ENCODE results near the gene TRUB2. TPM values are rescaled to one million over a fixed set of nuclear protein-coding genes. Genes with fewer than 3 reads are reported as not detected.
A peak's percentile ranks its signal among the peaks of the same experiment; 100 is the strongest.

TRUB2 gene
- total and polyA plus RNA-seq, 4 experiments from 2014 or later: 19.6 to 27.4 (median 21.3) TPM

GRCh38 chr9:128321343-128321742 lies 904 bp downstream of the TRUB2 start:
- Mint-ChIP-seq H3K27me3 (peaks cover 0 to 2% of the 10 kb centered on the region in 2 donors), H3K27ac (peak overlapping the region in 2 of 7 donors; percentile 72 to 99), H3K9me3 (no peaks in the 10 kb centered on the region), H3K4me1 (peaks cover 12 to 39% (median 25%) of the 10 kb centered on the region in 4 donors), H3K36me3 (peaks cover 19 to 46% of the 10 kb centered on the region in 2 donors), H3K4me3 (peak overlapping the region in 7 of 8 donors; percentile 89 to 99 (median 94))
- Histone ChIP-seq H3K36me3 (ENCODE audit: insufficient read depth, low read length) (peaks cover 27% of the 10 kb centered on the region), H3K4me1 (ENCODE audit: insufficient read depth, low read length) (peaks cover 32% of the 10 kb centered on the region), H3K27me3 (ENCODE audit: insufficient read depth, low read length) (no peaks in the 10 kb centered on the region), H3K27ac (ENCODE audit: low read depth, low read length) (no peak overlapping the region), H3K4me3 (ENCODE audit: low read length in 2 of 2) (no peak overlapping the region), H3K9me3 (ENCODE audit: control insufficient read depth in 1 of 2, low read length in 2 of 2) (no peaks in the 10 kb centered on the region)
- no peak for DNase-seq
- POLR2A ChIA-PET (ENCODE audit: partially characterized antibody): interaction anchor here (1.0 to 2.0 kb wide), 6 partner anchors 12 to 231 kb away, joined by 3 to 9 read pairs (median 6); partner anchors contain the start of genes GOLGA2, SLC27A4, SPTAN1 and SWI5
- intact Hi-C loops (cut with micrococcal nuclease): no loop called here
- CTCF ChIA-PET (ENCODE audit: partially characterized antibody): interaction anchor here (1.1 kb wide), 1 partner anchor 20 kb away, joined by 6 read pairs; no protein-coding TSS in a partner anchor

GRCh38 chr9:128317629-128318028 lies 4.6 kb downstream of the TRUB2 start:
- H3K9me3 ChIP-seq (ENCODE audit: control insufficient read depth in 1 of 2, low read length in 2 of 2): no peaks in the 10 kb centered on the region
- Mint-ChIP-seq H3K4me3 (no peak overlapping the region), H3K27me3 (peaks cover 0 to 2% of the 10 kb centered on the region in 2 donors), H3K36me3 (peaks cover 13 to 38% of the 10 kb centered on the region in 2 donors), H3K27ac (peak overlapping the region in 2 of 7 donors; percentile 46 to 79), H3K9me3 (no peaks in the 10 kb centered on the region), H3K4me1 (peaks cover 2 to 12% (median 8%) of the 10 kb centered on the region in 4 donors)
- peaks cover 10% of the 10 kb centered on the region for H3K4me1 ChIP-seq (ENCODE audit: insufficient read depth, low read length)
- no peak for DNase-seq
- no peak overlapping the region for H3K27ac ChIP-seq (ENCODE audit: low read depth, low read length)
- intact Hi-C loops (cut with micrococcal nuclease): no loop called here
- H3K4me3 ChIP-seq (ENCODE audit: low read length in 2 of 2): no peak overlapping the region
- H3K36me3 ChIP-seq (ENCODE audit: insufficient read depth, low read length): peaks cover 26% of the 10 kb centered on the region
- ChIA-PET POLR2A (ENCODE audit: partially characterized antibody) (interaction anchor here (1.2 kb wide), 1 partner anchor 13 kb away, joined by 3 read pairs; no protein-coding TSS in a partner anchor), CTCF (ENCODE audit: partially characterized antibody) (interaction anchor here (1.8 kb wide), 1 partner anchor 45 kb away, joined by 5 read pairs; no protein-coding TSS in a partner anchor)
- no peaks in the 10 kb centered on the region for H3K27me3 ChIP-seq (ENCODE audit: insufficient read depth, low read length)

- no peaks in the 10 kb centered on the region for H3K9me3 Mint-ChIP-seq
- H3K27me3 ChIP-seq (ENCODE audit: insufficient read depth, low read length): no peaks in the 10 kb centered on the region
- intact Hi-C loops (cut with micrococcal nuclease): no loop called here
- H3K4me3 Mint-ChIP-seq: no peak overlapping the region
- no peaks in the 10 kb centered on the region for H3K27me3 Mint-ChIP-seq
- no peak overlapping the region for H3K27ac Mint-ChIP-seq
- no peak overlapping the region for H3K27ac ChIP-seq (ENCODE audit: low read depth, low read length)
- peaks cover 16 to 30% of the 10 kb centered on the region in 2 donors for H3K36me3 Mint-ChIP-seq
- peaks cover 28% of the 10 kb centered on the region for H3K36me3 ChIP-seq (ENCODE audit: insufficient read depth, low read length)
- CTCF ChIA-PET (ENCODE audit: partially characterized antibody): no interaction called here
- POLR2A ChIA-PET (ENCODE audit: partially characterized antibody): interaction anchor here (1.2 kb wide), 1 partner anchor 14 kb away, joined by 3 read pairs; no protein-coding TSS in a partner anchor
- DNase-seq: no peak
- H3K4me1 Mint-ChIP-seq: peaks cover 0 to 1% (median under 1%) of the 10 kb centered on the region in 4 donors
- peaks cover 4% of the 10 kb centered on the region for H3K4me1 ChIP-seq (ENCODE audit: insufficient read depth, low read length)
- H3K9me3 ChIP-seq (ENCODE audit: control insufficient read depth in 1 of 2, low read length in 2 of 2): no peaks in the 10 kb centered on the region
- no peak overlapping the region for H3K4me3 ChIP-seq (ENCODE audit: low read length in 2 of 2)
These were observed 5.8 kb downstream of the TRUB2 start for GRCh38 chr9:128316421-128316820.

GRCh38 chr9:128314697-128315096 lies 7.5 kb downstream of the TRUB2 start:
- no peaks in the 10 kb centered on the region for H3K4me1 Mint-ChIP-seq
- H3K4me3 Mint-ChIP-seq: no peak overlapping the region
- peaks cover 25 to 46% of the 10 kb centered on the region in 2 donors for H3K36me3 Mint-ChIP-seq
- Histone ChIP-seq H3K27ac (ENCODE audit: low read depth, low read length) (no peak overlapping the region), H3K9me3 (ENCODE audit: control insufficient read depth in 1 of 2, low read length in 2 of 2) (no peaks in the 10 kb centered on the region), H3K4me1 (ENCODE audit: insufficient read depth, low read length) (no peaks in the 10 kb centered on the region), H3K36me3 (ENCODE audit: insufficient read depth, low read length) (peaks cover 42% of the 10 kb centered on the region), H3K27me3 (ENCODE audit: insufficient read depth, low read length) (no peaks in the 10 kb centered on the region), H3K4me3 (ENCODE audit: low read length in 2 of 2) (no peak overlapping the region)
- ChIA-PET POLR2A (ENCODE audit: partially characterized antibody) (no interaction called here), CTCF (ENCODE audit: partially characterized antibody) (interaction anchor here (1.2 kb wide), 1 partner anchor 55 kb away, joined by 3 read pairs; no protein-coding TSS in a partner anchor)
- intact Hi-C loops (cut with micrococcal nuclease): no loop called here
- no peaks in the 10 kb centered on the region for H3K27me3 Mint-ChIP-seq
- H3K27ac Mint-ChIP-seq: no peak overlapping the region
- DNase-seq: no peak
- no peaks in the 10 kb centered on the region for H3K9me3 Mint-ChIP-seq

- intact Hi-C loops (cut with micrococcal nuclease): no loop called here
- Mint-ChIP-seq H3K9me3 (no peaks in the 10 kb centered on the region), H3K27me3 (no peaks in the 10 kb centered on the region), H3K36me3 (peaks cover 27 to 37% of the 10 kb centered on the region in 2 donors), H3K4me1 (peaks cover 0 to 1% (median 0%) of the 10 kb centered on the region in 4 donors), H3K27ac (no peak overlapping the region), H3K4me3 (no peak overlapping the region)
- Histone ChIP-seq H3K4me3 (ENCODE audit: low read length in 2 of 2) (no peak overlapping the region), H3K36me3 (ENCODE audit: insufficient read depth, low read length) (peaks cover 31% of the 10 kb centered on the region), H3K27me3 (ENCODE audit: insufficient read depth, low read length) (no peaks in the 10 kb centered on the region), H3K4me1 (ENCODE audit: insufficient read depth, low read length) (no peaks in the 10 kb centered on the region), H3K9me3 (ENCODE audit: control insufficient read depth in 1 of 2, low read length in 2 of 2) (no peaks in the 10 kb centered on the region), H3K27ac (ENCODE audit: low read depth, low read length) (no peak overlapping the region)
- ChIA-PET CTCF (ENCODE audit: partially characterized antibody) (interaction anchor here (1.4 kb wide), 1 partner anchor 19 kb away, joined by 3 read pairs; no protein-coding TSS in a partner anchor), POLR2A (ENCODE audit: partially characterized antibody) (no interaction called here)
- DNase-seq: no peak
These were observed 11.8 kb downstream of the TRUB2 start for GRCh38 chr9:128310461-128310860.

GRCh38 chr9:128309551-128309950 lies 12.7 kb downstream of the TRUB2 start:
- ChIA-PET CTCF (ENCODE audit: partially characterized antibody) (interaction anchor here (1.4 kb wide), 1 partner anchor 18 kb away, joined by 3 read pairs; no protein-coding TSS in a partner anchor), POLR2A (ENCODE audit: partially characterized antibody) (interaction anchor here (1.1 to 1.3 kb wide), 2 partner anchors 9 to 11 kb away, joined by 3 read pairs; no protein-coding TSS in a partner anchor)
- no peak for DNase-seq
- H3K4me3 Mint-ChIP-seq: no peak overlapping the region
- H3K4me1 Mint-ChIP-seq: peaks cover 0 to 1% (median 0%) of the 10 kb centered on the region in 4 donors
- H3K4me3 ChIP-seq (ENCODE audit: low read length in 2 of 2): no peak overlapping the region
- no peaks in the 10 kb centered on the region for H3K27me3 Mint-ChIP-seq
- intact Hi-C loops (cut with micrococcal nuclease): no loop called here
- no peaks in the 10 kb centered on the region for H3K4me1 ChIP-seq (ENCODE audit: insufficient read depth, low read length)
- H3K9me3 ChIP-seq (ENCODE audit: control insufficient read depth in 1 of 2, low read length in 2 of 2): no peaks in the 10 kb centered on the region
- peaks cover 23% of the 10 kb centered on the region for H3K36me3 ChIP-seq (ENCODE audit: insufficient read depth, low read length)
- peak overlapping the region in 1 of 7 donors; percentile 30 for H3K27ac Mint-ChIP-seq
- H3K9me3 Mint-ChIP-seq: no peaks in the 10 kb centered on the region
- H3K27me3 ChIP-seq (ENCODE audit: insufficient read depth, low read length): no peaks in the 10 kb centered on the region
- H3K27ac ChIP-seq (ENCODE audit: low read depth, low read length): no peak overlapping the region
- peaks cover 27 to 32% of the 10 kb centered on the region in 2 donors for H3K36me3 Mint-ChIP-seq

GRCh38 chr9:128304971-128305288 lies 17.3 kb downstream of the TRUB2 start:
- H3K9me3 Mint-ChIP-seq: no peaks in the 10 kb centered on the region
- Histone ChIP-seq H3K9me3 (ENCODE audit: control insufficient read depth in 1 of 2, low read length in 2 of 2) (no peaks in the 10 kb centered on the region), H3K4me3 (ENCODE audit: low read length in 2 of 2) (no peak overlapping the region), H3K27me3 (ENCODE audit: insufficient read depth, low read length) (no peaks in the 10 kb centered on the region), H3K27ac (ENCODE audit: low read depth, low read length) (no peak overlapping the region), H3K4me1 (ENCODE audit: insufficient read depth, low read length) (no peaks in the 10 kb centered on the region), H3K36me3 (ENCODE audit: insufficient read depth, low read length) (peaks cover 10% of the 10 kb centered on the region)
- peaks cover 0 to 1% (median 0%) of the 10 kb centered on the region in 4 donors for H3K4me1 Mint-ChIP-seq
- intact Hi-C loops (cut with micrococcal nuclease): no loop called here
- CTCF ChIA-PET (ENCODE audit: partially characterized antibody): interaction anchor here (1.3 kb wide), 2 partner anchors 10 to 36 kb away, joined by 3 to 4 read pairs; no protein-coding TSS in a partner anchor
- DNase-seq: no peak
- H3K4me3 Mint-ChIP-seq: no peak overlapping the region
- H3K27me3 Mint-ChIP-seq: no peaks in the 10 kb centered on the region
- H3K27ac Mint-ChIP-seq: peak overlapping the region in 2 of 7 donors; percentile 11 to 29
- peaks cover 11 to 13% of the 10 kb centered on the region in 2 donors for H3K36me3 Mint-ChIP-seq
- POLR2A ChIA-PET (ENCODE audit: partially characterized antibody): no interaction called here

Measured in CD4-positive, alpha-beta memory T cell (primary cell).